GM12878 (cell line): ENCODE results near the gene TECR. TPM values are rescaled to one million over a fixed set of nuclear protein-coding genes. Genes with fewer than 3 reads are reported as not detected.

Experiments used
- ATAC-seq: fragments of 200-7000 bp; cut with Tn5 transposase; 3 replicates; pipeline ENCODE4 v1.9.1; 2020; ENCODE audit warnings: mild to moderate bottlenecking, moderate library complexity
- BruUV-seq: library from RNA; stranded (reverse); fragments of 400-500 nt; replicated peaks from 2 replicates; lab custom pipeline; 2021; lab: Mats Ljungman, UMichigan
- CTCF ChIA-PET: fragments of 300-600 bp; sonication (Branson Sonifier 250); formaldehyde crosslinking; extraction: SDS; loops from one replicate; lab custom pipeline; 2021; ENCODE audit warnings: inconsistent platforms; lab: Yijun Ruan, JAX
- POLR2A ChIA-PET: fragments of 350-600 bp; formaldehyde crosslinking; extraction: SDS; loops from one replicate; lab custom pipeline; 2021; ENCODE audit warnings: inconsistent platforms; lab: Charles Lee
- RAD21 ChIA-PET: fragments of 300-600 bp; sonication (Branson Sonifier 250); formaldehyde crosslinking; loops from one replicate; lab custom pipeline; 2023; ENCODE audit warnings: antibody characterized with exemption; ENCODE audit not compliant: unreplicated experiment; lab: Charles Lee
- SMC1A ChIA-PET: fragments of 300-600 bp; sonication (Branson Sonifier 250); formaldehyde crosslinking; loops from one replicate; lab custom pipeline; 2023; ENCODE audit not compliant: unreplicated experiment, uncharacterized antibody; lab: Charles Lee
- DNase-seq: peaks from one replicate; pipeline ENCODE4 v3.0.0-alpha.2; 2011; ENCODE audit warnings: low read depth, low spot score
- FAIRE-seq: peaks from 3 replicates; lab custom pipeline; 2011; peaks lifted over from hg19 to GRCh38; lab: Jason Lieb, UNC
- H2AFZ ChIP-seq: 2 replicates; pipeline ENCODE4 v1.6.0; 2011; ENCODE audit warnings: low read depth, low read length, control low read depth; ENCODE audit not compliant: control insufficient read depth
- H3K27ac ChIP-seq: 2 replicates; pipeline ENCODE4 v1.5.1; 2011; ENCODE audit warnings: control low read depth; ENCODE audit not compliant: control insufficient read depth, insufficient read depth
- H3K27me3 ChIP-seq, 2 experiments: replicated peaks in 1 of 2; 2 replicates each; pipeline versions ENCODE4 v1.6.0 to v1.6.1; 2011; ENCODE audit warnings: low read length in 1 of 2; ENCODE audit not compliant: control insufficient read depth in 2 of 2, insufficient read depth in 2 of 2
- H3K36me3 ChIP-seq, 2 experiments: 2 replicates each; pipeline ENCODE4 v1.5.1; 2011; ENCODE audit warnings: low read length in 1 of 2; ENCODE audit not compliant: control insufficient read depth in 2 of 2, insufficient read depth in 2 of 2
- H3K4me1 ChIP-seq: 2 replicates; pipeline ENCODE4 v1.6.1; 2011; ENCODE audit warnings: mild to moderate bottlenecking, low read length, moderate library complexity, mixed read lengths; ENCODE audit not compliant: control insufficient read depth, insufficient read depth
- H3K4me2 ChIP-seq: 2 replicates; pipeline ENCODE4 v1.6.0; 2011; ENCODE audit warnings: control low read depth; ENCODE audit not compliant: control insufficient read depth, insufficient read depth
- H3K4me3 ChIP-seq: fragments of 200-600 bp; sonication (generic); 2 replicates; pipeline ENCODE4 v1.5.1; 2016
- H3K79me2 ChIP-seq: 2 replicates; pipeline ENCODE4 v1.6.0; 2011; ENCODE audit warnings: low read length; ENCODE audit not compliant: control insufficient read depth, insufficient read depth
- H3K9ac ChIP-seq: 2 replicates; pipeline ENCODE4 v1.8.0; 2011; ENCODE audit warnings: low read length, control low read depth, mixed read lengths; ENCODE audit not compliant: control insufficient read depth, insufficient read depth
- H3K9me3 ChIP-seq: replicated peaks from 3 replicates; pipeline ENCODE4 v1.5.1; 2011; ENCODE audit warnings: mild to moderate bottlenecking, low read length; ENCODE audit not compliant: control insufficient read depth, insufficient read depth
- H4K20me1 ChIP-seq: 2 replicates; pipeline ENCODE4 v1.6.0; 2011; ENCODE audit not compliant: control insufficient read depth, insufficient read depth
- IRF4 ChIP-seq: IDR thresholded peaks from 2 replicates; pipeline ENCODE4 v1.6.1; 2011; ENCODE audit warnings: low read depth, low read length
- PKNOX1 ChIP-seq: fragments of 450-650 bp; IDR thresholded peaks from 2 replicates; pipeline ENCODE4 v1.6.1; 2016; ENCODE audit warnings: mild to moderate bottlenecking
- SREBF2 ChIP-seq: IDR thresholded peaks from 2 replicates; pipeline ENCODE4 v1.6.1; 2012; ENCODE audit warnings: mild to moderate bottlenecking, low read length
- YY1 ChIP-seq: IDR thresholded peaks from 2 replicates; pipeline ENCODE4 v1.6.1; 2011; ENCODE audit warnings: low read depth, mild to moderate bottlenecking, low read length
- ZBTB40 ChIP-seq: fragments of 450-650 bp; IDR thresholded peaks from 2 replicates; pipeline ENCODE4 v1.6.1; 2016; ENCODE audit warnings: mild to moderate bottlenecking, moderate library complexity, borderline replicate concordance
- WGBS: methylation state at CpG from one replicate; pipeline ENCODE4 v1.1.6; 2016; ENCODE audit warnings: low lambda C conversion rate; ENCODE audit not compliant: insufficient replicate concordance, insufficient coverage; ENCODE audit errors: missing lambda C conversion rate; 5-methylcytosine and 5-hydroxymethylcytosine counted together
- in situ Hi-C: fragments of 300-500 bp; cut with MboI; formaldehyde crosslinking; loops from 9 replicates; pipeline ENCODE4 v1.14.3; 2018; ENCODE audit warnings: mixed read lengths
- intact Hi-C: fragments of 100-400 bp; cut with micrococcal nuclease; formaldehyde crosslinking; loops from one replicate; pipeline ENCODE4 v1.14.2; 2022; ENCODE audit not compliant: unreplicated experiment
- polyA plus RNA-seq, 11 experiments: library from polyadenylated mRNA; depleted of rRNA in 4 of 11; unstranded in 6 of 11; stranded (reverse) in 5 of 11; fragments of >200 nt; fragmentation: Nextera tagmentation in 4 of 11; fragmentation: Illumina TruSeq in 1 of 11; extraction: Ambion mirVana in 4 of 11; extraction: Trizol in 1 of 11; gene quantifications; 1 replicate in 1 of 11; 2 replicates in 10 of 11; pipeline versions ENCODE4 v1.2.1 to v1.2.3, GENCODE V29; 2011 to 2016; ENCODE audit warnings: inconsistent platforms in 2 of 11, missing spikeins in 2 of 11, low read depth in 1 of 11
- total RNA-seq, 4 experiments: library from RNA; depleted of rRNA in 3 of 4; stranded (reverse); fragments of >200 nt in 3 of 4; fragmentation: Illumina TruSeq in 1 of 4; extraction: Trizol in 1 of 4; gene quantifications; 2 replicates each; pipeline versions ENCODE4 v1.2.1 to v1.2.3, GENCODE V29; 2013 to 2021

TECR gene
- total and polyA plus RNA-seq, 10 of the 15 experiments (the other 5 are each of a cell fraction or from before 2014, with no cell fraction given): 9.6 to 157 (median 64.2) TPM

DNA sequence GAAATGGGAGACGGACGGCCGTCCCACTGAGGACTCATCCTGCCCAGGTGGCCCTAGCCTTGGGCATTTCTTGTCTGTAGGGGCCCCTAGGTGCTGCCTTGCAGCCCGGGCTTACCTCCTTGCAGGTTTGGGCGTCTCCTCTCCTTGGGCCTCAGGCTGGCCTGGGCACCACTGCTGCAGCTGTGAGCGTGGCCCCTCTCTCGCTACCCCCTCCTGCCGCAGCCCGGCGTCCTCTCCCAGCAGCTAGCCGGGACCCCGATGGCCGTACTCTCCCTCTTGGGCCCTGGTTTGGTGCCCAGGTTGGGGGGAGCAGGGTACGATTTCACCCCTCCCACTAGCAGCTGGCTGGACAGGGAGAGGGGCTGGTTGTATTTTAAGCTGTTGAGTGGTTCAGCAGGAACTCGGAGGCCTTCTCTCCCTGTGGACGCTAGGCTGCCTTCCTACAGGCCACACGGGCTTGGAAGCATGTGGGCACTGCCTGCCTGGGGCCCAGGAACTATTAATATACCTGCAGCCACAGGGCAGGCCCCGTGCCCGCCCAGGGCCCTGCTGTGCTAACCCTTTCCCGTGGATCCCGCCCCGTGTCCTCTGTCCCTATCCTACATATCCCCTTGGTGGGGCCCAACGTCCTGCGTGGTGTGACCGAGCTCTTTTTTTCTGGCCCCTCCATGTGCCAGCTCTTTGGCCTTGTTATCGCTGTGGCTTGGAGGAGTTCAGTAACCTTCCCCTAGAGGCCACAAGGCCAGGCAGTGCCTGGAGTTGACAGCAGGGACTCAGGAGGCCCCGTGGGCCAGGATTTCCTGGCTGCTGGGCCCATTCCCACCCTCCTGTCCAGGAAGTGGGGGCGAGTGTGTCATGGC is 30.8 kb downstream of the TECR start:
- Histone ChIP-seq H3K36me3 (peaks cover 0 to 6% of the 10 kb centered on the region in 2 experiments; a peak in 2 of 4 replicates), H3K9me3 (no peaks in the 10 kb centered on the region), H2AFZ (no peak overlapping the region), H3K27me3 (no peaks in the 10 kb centered on the region), H3K4me2 (no peak overlapping the region), H4K20me1 (no peaks in the 10 kb centered on the region), H3K9ac (no peak overlapping the region), H3K79me2 (peaks cover 2% of the 10 kb centered on the region; the same call in 1 of the 2 replicates), H3K4me1 (peaks cover 13% of the 10 kb centered on the region), H3K4me3 (no peak overlapping the region), H3K27ac (no peak overlapping the region)
- no peak for TF ChIP-seq SREBF2
- no peak for TF ChIP-seq ZBTB40
- no peak for TF ChIP-seq YY1
- no peak for TF ChIP-seq IRF4
- no peak for TF ChIP-seq PKNOX1
- intact Hi-C loops (loop anchor here (5.0 kb wide), 1 partner anchor 327 kb away; the partner anchor contains the start of gene OR7A17), in situ Hi-C loops (no loop called here)
- RAD21 ChIA-PET: no interaction called here
- POLR2A ChIA-PET: no interaction called here
- BruUV-seq: no TSS peak
- ATAC-seq: no peak
- SMC1A ChIA-PET: no interaction called here
- WGBS: 82% methylated on average over 28 of the region's 28 CpGs
- DNase-seq: no peak
- CTCF ChIA-PET: interaction anchor here (2.5 kb wide), 1 partner anchor 12 kb away, joined by 7 read pairs; the partner anchor contains the start of gene NDUFB7
- no peak for FAIRE-seq
